Erythroblast (primary cell): Measurements from ENCODE around the gene NCKAP5.

Source experiments
- DNase-seq, 2 experiments: peaks; one replicate each; lab custom pipeline; 2025; lab: John Stamatoyannopoulos, UW
- GATA1 ChIP-seq: IDR thresholded peaks from 2 replicates; pipeline ENCODE4 v1.6.1; 2011; ENCODE audit warnings: low read depth, mild to moderate bottlenecking, control low read depth, low read length, moderate library complexity
- POLR2A ChIP-seq: IDR thresholded peaks from 2 replicates; pipeline ENCODE4 v1.6.1; 2011; ENCODE audit warnings: mild to moderate bottlenecking, low read length

Gene NCKAP5

DNA sequence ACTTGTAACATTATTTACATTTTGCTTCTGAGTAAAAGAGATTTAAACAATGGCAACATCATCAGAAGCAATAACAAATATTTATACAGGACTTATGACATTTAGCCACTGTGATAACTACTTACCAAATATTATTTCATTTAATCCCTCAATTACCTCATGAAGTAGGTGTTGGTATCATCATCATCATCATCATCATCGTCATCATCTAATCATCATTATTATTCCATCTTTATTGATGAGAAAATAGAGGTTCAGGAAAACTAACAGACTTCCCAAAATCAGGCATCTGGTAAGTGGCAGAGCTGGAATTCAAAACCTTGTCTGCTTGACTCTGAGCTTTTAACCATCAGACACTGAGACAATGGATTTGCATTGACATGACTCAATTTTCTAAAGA is 204.4 kb downstream of the NCKAP5 start:
- no peak for TF ChIP-seq GATA1
- TF ChIP-seq POLR2A, result no peak
- DNase-seq, result no peak

DNA sequence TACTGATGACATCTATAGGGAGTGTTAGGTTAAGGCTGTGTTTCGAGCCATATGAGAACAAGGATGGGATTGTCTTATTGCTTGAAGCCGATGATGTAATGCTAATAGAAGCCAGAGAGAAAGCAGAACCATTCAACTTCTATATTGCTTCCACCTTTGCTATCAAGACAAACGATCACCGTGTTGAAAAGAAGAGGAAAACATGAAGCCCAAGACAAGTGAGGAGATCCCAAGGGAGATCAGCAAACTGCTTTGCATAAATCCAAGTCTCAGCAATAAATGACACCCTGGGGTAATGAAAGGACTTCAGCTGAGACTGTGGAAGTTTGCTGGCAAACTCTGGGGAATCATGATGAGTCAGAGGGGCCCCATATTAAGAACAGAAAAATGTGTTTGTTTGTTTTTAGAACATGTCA is 206.2 kb downstream of the NCKAP5 start:
- TF ChIP-seq POLR2A (no peak), GATA1 (no peak)
- DNase-seq, result no peak

DNA sequence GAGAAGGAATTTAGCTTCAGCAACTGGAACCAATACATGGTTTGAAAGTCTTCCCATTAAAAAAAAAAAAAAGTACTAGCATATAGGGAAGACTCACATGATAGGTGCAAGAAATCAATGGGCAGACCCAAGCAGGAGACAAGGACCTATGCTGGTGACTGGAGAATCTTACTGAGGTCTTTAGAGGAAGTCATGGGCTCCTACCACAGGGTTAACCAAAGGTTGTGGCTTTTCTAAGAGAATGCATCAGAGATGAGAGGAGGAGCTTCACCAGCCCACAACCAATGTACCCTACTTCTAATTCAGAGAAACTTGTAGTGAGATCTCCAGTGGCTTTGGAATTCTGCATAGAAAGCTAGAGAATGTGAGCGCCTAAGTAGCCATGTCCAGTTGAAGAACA is 207.4 kb downstream of the NCKAP5 start:
- DNase-seq, result no peak
- TF ChIP-seq POLR2A (no peak), GATA1 (no peak)

DNA sequence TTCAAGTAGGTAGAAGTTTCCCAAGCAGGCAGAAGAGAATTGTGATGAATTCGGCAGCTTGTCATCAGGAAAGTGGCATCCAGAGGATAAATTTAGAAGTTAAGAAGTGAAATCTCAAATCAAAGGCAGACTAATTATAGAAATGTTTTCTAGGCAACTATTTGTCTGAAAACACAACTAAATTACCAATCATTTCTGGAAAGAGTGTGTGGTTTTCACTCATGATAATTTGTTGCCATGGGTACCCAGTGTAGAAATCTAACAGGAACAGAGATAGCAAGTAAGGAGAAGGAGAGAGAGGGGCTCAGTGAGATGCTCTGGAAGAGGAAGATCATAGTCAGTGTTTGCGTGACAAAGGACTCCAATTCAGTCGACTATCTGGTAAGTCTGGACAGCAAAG is 208.1 kb downstream of the NCKAP5 start:
- TF ChIP-seq POLR2A (no peak), GATA1 (no peak)
- no peak for DNase-seq

DNA sequence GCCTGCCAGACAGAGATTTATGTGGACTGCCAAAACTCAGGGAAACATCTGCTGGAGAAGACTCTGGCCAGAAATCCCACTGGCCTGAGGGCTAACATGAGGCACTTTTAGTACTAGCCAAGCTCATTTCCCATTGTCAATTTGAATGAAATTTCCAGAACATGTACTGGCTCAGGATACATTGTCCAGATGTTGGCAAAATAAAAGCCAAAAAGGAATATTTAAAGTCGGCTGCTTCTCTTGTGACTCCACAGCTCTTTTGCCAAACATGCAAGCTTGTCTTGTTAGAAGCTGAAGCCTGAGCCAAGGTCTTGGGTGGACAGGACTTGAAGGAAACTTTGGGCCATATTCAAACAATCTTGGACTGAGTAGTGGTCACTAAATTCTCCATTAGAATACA is 215.5 kb downstream of the NCKAP5 start:
- TF ChIP-seq GATA1 (no peak), POLR2A (no peak)
- DNase-seq, result no peak

DNA sequence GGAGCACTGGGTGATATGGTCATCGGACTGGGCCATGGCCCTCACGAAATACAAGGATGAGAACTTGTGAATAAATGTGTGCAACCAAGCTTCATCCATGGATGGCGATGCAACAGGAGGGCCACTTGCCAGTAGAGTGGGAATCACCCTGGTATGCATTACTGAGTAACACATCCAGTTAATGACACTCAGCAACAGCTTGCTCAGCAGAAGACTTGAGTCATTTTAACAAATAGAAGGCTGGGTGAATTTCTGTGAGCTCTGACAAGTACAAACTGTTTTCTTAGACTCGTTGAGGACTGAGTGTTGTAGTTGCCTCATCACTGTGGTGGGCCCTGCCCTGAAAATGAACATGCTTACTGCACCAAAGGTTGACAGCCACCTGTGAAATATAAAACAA is 221.6 kb downstream of the NCKAP5 start:
- TF ChIP-seq POLR2A, result no peak
- no peak for TF ChIP-seq GATA1
- no peak for DNase-seq

DNA sequence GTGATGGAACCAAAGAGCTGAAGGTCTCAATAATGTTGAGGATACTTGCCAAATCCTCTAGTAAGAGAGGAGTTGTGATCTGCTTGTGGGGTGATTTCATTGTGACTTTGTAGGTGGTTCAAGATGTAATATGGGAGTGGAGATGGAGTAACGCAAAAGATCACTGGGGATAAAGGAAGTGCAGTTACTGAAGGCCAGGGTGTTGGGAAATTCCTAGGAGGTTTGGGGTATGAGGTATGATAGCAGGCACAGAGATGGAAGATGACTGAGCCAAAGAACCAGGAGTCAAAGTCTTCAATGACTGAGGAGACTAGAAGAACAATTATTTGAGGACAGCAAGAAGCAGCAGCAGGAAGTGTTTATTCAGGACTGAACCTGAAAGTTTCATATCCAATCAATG is 222.6 kb downstream of the NCKAP5 start:
- no peak for TF ChIP-seq GATA1
- TF ChIP-seq POLR2A, result no peak
- DNase-seq, result no peak

DNA sequence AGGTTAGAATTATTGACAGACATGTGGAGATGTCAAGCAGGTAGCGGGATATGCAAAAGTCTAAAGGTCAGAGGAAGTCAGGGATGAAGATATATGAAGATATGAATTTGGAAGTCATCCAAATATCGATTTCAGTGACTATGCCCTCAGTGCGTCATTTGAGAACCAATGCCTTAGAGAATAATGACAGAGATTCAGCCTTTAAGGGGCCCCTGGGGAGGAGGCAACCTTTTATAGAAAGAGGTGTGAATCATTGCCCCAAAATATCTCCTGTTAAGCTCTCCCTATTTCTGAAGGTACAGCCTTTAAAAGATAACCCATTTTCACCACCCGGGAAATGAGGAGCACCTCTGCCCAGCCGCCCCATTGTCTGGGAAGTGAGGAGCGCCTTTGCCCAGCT is 223.4 kb downstream of the NCKAP5 start:
- no peak for TF ChIP-seq POLR2A
- TF ChIP-seq GATA1, result no peak
- no peak for DNase-seq

DNA sequence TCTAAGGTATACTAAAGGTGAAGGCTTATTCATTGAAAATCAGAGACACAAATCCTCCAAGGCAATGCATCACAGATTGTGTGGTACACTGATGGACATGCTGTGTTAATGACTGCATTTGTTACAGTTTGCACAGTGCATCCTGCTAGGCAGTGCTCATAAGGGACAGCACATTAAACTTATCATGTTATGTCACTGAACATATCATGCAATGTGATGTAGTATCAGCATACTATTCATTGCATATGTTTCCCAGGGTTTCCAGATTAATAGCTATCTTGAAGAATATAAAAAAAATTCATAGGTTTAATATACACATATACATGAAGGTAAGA is 225.3 kb downstream of the NCKAP5 start:
- DNase-seq, result no peak
- TF ChIP-seq GATA1 (no peak), POLR2A (no peak)

DNA sequence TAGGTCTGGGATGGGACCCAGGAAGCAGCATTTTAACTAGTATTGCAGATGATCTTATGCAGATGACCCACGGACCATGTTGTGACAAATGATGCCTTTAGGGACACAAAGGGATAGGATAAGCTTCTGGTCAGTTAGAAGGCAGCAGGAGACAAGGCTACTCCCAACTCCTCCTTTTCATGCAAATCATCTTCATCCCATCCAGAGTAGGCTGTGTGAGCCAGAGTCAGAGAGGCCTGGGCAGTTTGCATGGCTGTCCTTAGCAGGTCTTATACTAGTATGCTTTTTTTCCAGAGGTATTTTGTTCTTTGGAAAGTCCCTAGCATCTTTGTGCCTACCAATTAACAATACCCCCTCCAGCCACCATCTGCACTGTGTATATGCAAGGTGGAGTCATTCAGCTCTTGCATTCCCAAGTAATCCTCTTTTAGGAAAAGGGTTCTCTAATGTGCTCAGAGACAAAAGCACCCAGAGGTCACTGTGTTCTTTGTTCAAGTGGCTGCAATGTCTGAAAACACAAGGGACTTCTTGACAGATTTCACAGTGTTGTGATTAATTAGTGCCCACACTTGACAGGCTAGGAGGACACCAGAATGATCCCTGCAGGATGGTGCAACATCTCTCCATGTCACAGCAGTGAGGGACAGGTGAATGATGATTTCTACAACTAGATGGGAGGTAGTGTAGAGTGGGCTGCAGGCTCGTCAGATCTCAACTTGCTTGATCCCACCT is 225.8 kb downstream of the NCKAP5 start:
- TF ChIP-seq GATA1, result no peak
- TF ChIP-seq POLR2A, result no peak
- DNase-seq, result no peak

DNA sequence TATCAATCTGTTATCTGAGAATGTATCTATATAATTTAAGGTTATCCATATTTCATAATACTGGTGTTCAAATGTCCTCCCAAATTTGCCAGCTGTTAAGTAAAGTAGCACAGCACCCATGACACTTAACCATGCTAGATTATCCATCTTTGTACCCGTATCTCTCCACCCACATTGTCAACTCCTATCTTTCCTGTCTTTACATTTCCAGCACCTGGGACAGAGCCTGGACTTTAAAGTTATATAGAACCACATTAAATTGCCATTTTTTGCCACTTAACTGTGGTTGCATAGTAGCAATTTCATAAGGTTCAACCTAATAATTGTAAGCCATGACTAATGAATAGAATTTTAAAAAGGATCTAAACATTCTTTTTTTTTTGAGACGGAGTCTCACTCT is 226.7 kb downstream of the NCKAP5 start:
- DNase-seq, result no peak
- TF ChIP-seq GATA1, result no peak
- TF ChIP-seq POLR2A, result no peak

DNA sequence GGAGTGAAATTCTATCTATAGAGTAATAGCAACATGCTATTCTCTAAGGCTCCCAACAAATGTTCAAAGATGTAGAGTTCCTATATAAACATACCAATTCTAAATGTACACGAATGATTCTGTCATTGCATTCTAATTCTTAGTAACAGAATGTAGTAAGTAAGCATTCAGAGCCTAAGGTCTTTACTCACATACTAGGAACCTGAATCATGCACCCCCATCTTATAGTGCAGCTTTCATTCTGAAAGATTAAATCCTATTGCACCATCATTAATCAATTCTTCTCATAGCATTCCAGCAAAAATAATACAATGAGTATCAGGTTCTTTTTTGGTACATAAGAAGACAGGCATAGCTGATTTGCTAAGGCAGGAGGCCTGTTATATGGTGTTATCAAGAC is 230.0 kb downstream of the NCKAP5 start:
- TF ChIP-seq POLR2A, result no peak
- TF ChIP-seq GATA1, result no peak
- DNase-seq, result no peak

DNA sequence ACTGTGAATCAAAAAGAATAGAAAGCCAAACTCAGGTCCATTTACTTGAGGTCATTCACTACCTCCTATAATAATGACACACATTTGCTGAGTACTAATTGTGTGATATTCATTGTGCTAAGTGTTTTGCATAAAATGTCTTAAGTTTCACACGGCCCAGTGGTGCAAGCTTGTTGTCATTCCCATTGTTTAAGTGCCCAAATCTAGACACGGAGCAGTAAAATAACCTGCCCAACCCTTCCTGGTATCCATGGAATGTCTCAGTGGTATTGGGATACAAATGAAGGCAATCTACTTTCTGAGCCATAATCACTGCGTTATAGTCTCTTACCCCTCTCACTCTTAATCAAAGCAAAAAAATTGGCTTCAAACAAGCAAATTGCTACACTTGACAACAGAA is 233.3 kb downstream of the NCKAP5 start:
- no peak for TF ChIP-seq POLR2A
- no peak for TF ChIP-seq GATA1

DNA sequence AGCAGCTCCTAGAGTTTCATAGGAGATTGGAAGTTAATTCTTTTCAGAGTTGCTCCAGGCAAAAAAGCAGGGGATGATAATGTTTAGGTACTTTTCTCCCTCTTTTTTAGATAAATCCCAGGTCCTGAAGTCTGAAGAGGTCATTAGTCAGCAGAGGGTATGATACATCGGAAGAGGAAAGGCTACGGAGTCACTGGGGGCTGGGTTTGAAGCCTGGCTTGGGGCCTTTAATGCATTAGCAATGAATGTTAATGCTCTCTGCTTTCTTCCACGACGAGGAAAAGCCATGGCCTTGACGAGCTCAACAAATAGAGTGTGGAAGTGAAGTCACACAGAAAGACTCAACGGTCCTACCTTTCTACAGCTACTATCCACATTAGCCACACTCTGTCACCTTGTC is 235.1 kb downstream of the NCKAP5 start:
- no peak for TF ChIP-seq GATA1
- no peak for TF ChIP-seq POLR2A
- DNase-seq, result no peak

More for the DNA sequence above, 233.3 kb downstream of the NCKAP5 start:
- no peak for DNase-seq

DNA sequence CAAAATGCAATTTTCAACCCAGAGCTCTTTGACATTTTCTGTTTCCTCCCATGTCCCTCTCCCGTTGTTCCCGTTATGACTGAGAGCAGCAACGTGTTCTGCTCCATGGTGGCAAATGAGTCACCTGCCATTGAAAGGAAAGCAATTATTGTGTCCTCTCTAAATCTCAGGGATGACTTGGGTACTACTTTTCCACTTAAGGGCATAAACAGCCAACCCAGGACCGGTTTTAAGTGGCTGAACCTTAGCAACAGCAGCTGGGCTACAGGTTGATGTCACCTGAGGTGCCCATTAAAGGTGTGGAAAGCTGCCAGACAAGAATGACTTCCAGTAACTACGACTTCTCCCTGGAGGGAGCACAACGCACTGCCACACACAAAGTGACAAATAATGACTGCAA is 236.8 kb downstream of the NCKAP5 start:
- TF ChIP-seq POLR2A (no peak), GATA1 (no peak)
- no peak for DNase-seq

DNA sequence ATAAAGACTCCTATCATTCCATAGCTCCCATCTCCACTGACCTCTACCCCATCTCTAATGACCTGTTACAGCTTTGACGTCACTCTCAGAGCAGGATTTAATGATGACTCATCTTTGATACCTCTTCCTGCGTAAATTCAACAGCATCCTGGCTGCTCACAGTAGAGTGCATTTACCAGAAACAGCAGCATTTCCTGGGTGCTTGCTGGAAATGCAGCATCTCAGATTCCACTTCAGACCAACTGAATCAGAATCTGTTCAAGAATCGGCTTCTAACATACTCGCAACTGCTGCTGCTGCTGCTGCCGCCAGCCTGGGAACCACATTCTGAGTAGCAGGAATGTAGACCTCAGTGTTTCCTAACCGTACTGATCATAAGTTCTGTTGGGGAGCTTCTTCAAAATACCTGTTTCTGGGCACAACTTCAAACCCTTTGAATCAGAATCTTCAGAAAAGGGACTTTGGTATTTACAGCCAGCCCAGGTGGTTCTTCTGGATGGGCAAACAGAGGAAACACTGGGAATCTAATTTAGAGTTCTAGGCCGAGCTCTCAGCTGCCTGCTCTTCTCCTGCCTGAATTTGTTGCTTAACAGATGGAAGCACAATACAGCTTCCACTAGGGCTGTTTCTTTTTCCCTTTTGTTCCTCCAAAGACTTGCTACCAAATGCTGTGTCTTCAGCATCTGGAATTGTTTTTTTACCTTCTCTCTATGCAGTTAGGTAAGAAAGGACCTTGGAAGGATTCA is 241.4 kb downstream of the NCKAP5 start:
- TF ChIP-seq GATA1, result no peak
- TF ChIP-seq POLR2A, result no peak
- no peak for DNase-seq
